GM23338 (cell line): ENCODE data around the gene BOD1. TPM values are rescaled to one million over a fixed set of nuclear protein-coding genes. Genes with fewer than 3 reads are reported as not detected.

Experiments used
- CREB1 ChIP-seq: fragments of 250-450 bp; sonication (Bioruptor Pico); IDR thresholded peaks from 2 replicates; pipeline ENCODE4 v1.5.0; 2020; ENCODE audit warnings: low read depth, mild to moderate bottlenecking, moderate library complexity
- ETS1 ChIP-seq: IDR thresholded peaks from 2 replicates; pipeline ENCODE4 v1.6.1; 2016; ENCODE audit warnings: antibody characterized with exemption
- JUNB ChIP-seq: IDR thresholded peaks from one replicate; pipeline ENCODE4 v1.6.1; 2016; ENCODE audit warnings: antibody characterized with exemption; ENCODE audit not compliant: unreplicated experiment
- ZNF462 ChIP-seq: fragments of 250-450 bp; sonication (Bioruptor Pico); IDR thresholded peaks from 2 replicates; pipeline ENCODE4 v1.5.0; 2020; ENCODE audit warnings: mild to moderate bottlenecking, moderate library complexity
- polyA plus RNA-seq: library from polyadenylated mRNA; unstranded; fragments of >200 nt; fragmentation: Nextera tagmentation; extraction: Ambion mirVana; gene quantifications from 2 replicates; pipeline ENCODE4 v1.2.1, GENCODE V29; 2016
- total RNA-seq: library from RNA; depleted of rRNA; stranded (reverse); fragments of >200 nt; shearing (Covaris generic); gene quantifications from 2 replicates; pipeline ENCODE4 v1.2.3, GENCODE V29; 2014
- TF ChIP-seq, protein P1 (sequence below): IDR thresholded peaks from one replicate; pipeline ENCODE4 v1.6.1; 2018; ENCODE audit warnings: antibody characterized with exemption; ENCODE audit not compliant: unreplicated experiment
- TF ChIP-seq, protein P2 (sequence below), 2 experiments: fragments of 200-600 bp in 1 of 2; sonication (generic) in 1 of 2; conservative IDR thresholded peaks; 2 replicates each; pipeline versions ENCODE4 v1.5.1 to v1.6.1; 2016 to 2017; ENCODE audit warnings: antibody characterized with exemption in 2 of 2, low read depth in 2 of 2, mild to moderate bottlenecking in 2 of 2, moderate library complexity in 1 of 2

The BOD1 gene
- total and polyA plus RNA-seq, 2 experiments from 2014 or later = 94.7 to 141 TPM

- TF ChIP-seq ZNF462 (CRISPR knock-in tag) (no peak), JUNB (no peak), ETS1 (no peak), CREB1 (CRISPR knock-in tag) (no peak)
- TF ChIP-seq, protein P1, sequence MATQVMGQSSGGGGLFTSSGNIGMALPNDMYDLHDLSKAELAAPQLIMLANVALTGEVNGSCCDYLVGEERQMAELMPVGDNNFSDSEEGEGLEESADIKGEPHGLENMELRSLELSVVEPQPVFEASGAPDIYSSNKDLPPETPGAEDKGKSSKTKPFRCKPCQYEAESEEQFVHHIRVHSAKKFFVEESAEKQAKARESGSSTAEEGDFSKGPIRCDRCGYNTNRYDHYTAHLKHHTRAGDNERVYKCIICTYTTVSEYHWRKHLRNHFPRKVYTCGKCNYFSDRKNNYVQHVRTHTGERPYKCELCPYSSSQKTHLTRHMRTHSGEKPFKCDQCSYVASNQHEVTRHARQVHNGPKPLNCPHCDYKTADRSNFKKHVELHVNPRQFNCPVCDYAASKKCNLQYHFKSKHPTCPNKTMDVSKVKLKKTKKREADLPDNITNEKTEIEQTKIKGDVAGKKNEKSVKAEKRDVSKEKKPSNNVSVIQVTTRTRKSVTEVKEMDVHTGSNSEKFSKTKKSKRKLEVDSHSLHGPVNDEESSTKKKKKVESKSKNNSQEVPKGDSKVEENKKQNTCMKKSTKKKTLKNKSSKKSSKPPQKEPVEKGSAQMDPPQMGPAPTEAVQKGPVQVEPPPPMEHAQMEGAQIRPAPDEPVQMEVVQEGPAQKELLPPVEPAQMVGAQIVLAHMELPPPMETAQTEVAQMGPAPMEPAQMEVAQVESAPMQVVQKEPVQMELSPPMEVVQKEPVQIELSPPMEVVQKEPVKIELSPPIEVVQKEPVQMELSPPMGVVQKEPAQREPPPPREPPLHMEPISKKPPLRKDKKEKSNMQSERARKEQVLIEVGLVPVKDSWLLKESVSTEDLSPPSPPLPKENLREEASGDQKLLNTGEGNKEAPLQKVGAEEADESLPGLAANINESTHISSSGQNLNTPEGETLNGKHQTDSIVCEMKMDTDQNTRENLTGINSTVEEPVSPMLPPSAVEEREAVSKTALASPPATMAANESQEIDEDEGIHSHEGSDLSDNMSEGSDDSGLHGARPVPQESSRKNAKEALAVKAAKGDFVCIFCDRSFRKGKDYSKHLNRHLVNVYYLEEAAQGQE = no peak
- TF ChIP-seq, protein P2, sequence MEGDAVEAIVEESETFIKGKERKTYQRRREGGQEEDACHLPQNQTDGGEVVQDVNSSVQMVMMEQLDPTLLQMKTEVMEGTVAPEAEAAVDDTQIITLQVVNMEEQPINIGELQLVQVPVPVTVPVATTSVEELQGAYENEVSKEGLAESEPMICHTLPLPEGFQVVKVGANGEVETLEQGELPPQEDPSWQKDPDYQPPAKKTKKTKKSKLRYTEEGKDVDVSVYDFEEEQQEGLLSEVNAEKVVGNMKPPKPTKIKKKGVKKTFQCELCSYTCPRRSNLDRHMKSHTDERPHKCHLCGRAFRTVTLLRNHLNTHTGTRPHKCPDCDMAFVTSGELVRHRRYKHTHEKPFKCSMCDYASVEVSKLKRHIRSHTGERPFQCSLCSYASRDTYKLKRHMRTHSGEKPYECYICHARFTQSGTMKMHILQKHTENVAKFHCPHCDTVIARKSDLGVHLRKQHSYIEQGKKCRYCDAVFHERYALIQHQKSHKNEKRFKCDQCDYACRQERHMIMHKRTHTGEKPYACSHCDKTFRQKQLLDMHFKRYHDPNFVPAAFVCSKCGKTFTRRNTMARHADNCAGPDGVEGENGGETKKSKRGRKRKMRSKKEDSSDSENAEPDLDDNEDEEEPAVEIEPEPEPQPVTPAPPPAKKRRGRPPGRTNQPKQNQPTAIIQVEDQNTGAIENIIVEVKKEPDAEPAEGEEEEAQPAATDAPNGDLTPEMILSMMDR (conservative IDR thresholded peaks at IDR 0.05; ENCODE audit: low read depth in 2 of 2) = no peak
Measured at GRCh38 chr5:173648308-173648866, 31.9 kb upstream of the BOD1 start (continued).
